H1 (cell line): Measurements from ENCODE around the gene PITPNC1. TPM values are rescaled to one million over a fixed set of nuclear protein-coding genes. Genes with fewer than 3 reads are reported as not detected.

Source experiments
- CTCF ChIA-PET: fragments of 300-600 bp; sonication (Branson Sonifier 250); formaldehyde crosslinking; loops from one replicate; lab custom pipeline; 2021; ENCODE audit not compliant: partially characterized antibody; lab: Charles Lee
- POLR2A ChIA-PET: fragments of 300-600 bp; sonication (Branson Sonifier 250); formaldehyde crosslinking; loops from one replicate; lab custom pipeline; 2021; ENCODE audit warnings: inconsistent platforms; ENCODE audit not compliant: partially characterized antibody; lab: Charles Lee
- DNase-seq, 2 experiments: peaks; one replicate each; pipeline versions ENCODE4 v3.0.0 to v3.0.0-alpha.2; 2010 to 2022; ENCODE audit warnings: low spot score in 2 of 2, low read depth in 1 of 2, mixed read lengths in 1 of 2
- FAIRE-seq: peaks from 2 replicates; lab custom pipeline; 2011; peaks lifted over from hg19 to GRCh38; lab: Jason Lieb, UNC
- H2AFZ ChIP-seq: 2 replicates; pipeline ENCODE4 v1.8.1; 2012; ENCODE audit warnings: low read length, inconsistent platforms
- H2AK5ac ChIP-seq: 2 replicates; pipeline ENCODE4 v1.6.1; 2013; ENCODE audit warnings: low read depth, low read length
- H2BK120ac ChIP-seq: replicated peaks from 2 replicates; pipeline ENCODE3; 2013; ENCODE audit warnings: low read depth, low read length, inconsistent platforms
- H2BK12ac ChIP-seq: 2 replicates; pipeline ENCODE4 v1.6.1; 2013; ENCODE audit warnings: low read depth, low read length
- H2BK15ac ChIP-seq: 2 replicates; pipeline ENCODE4 v1.6.1; 2013; ENCODE audit warnings: low read length
- H2BK20ac ChIP-seq: 2 replicates; pipeline ENCODE4 v1.6.1; 2013; ENCODE audit warnings: low read length
- H2BK5ac ChIP-seq: 2 replicates; pipeline ENCODE4 v1.6.1; 2013; ENCODE audit warnings: low read depth, low read length
- H3K14ac ChIP-seq: 2 replicates; pipeline ENCODE4 v1.6.1; 2013; ENCODE audit warnings: inconsistent platforms; ENCODE audit not compliant: insufficient read length
- H3K18ac ChIP-seq: 2 replicates; pipeline ENCODE4 v1.6.1; 2013; ENCODE audit warnings: low read length; ENCODE audit errors: extremely low read depth
- H3K23ac ChIP-seq: 2 replicates; pipeline ENCODE4 v1.6.1; 2013; ENCODE audit warnings: inconsistent platforms; ENCODE audit not compliant: insufficient read length
- H3K23me2 ChIP-seq: 2 replicates; pipeline ENCODE4 v1.6.1; 2013; ENCODE audit warnings: low read depth, low read length
- H3K27ac ChIP-seq: 2 replicates; pipeline ENCODE4 v1.6.1; 2011; ENCODE audit warnings: low read depth, low read length, inconsistent platforms
- H3K27me3 ChIP-seq, 4 experiments: replicated peaks in 1 of 4; 1 replicate in 1 of 4; 2 replicates in 3 of 4; pipeline versions ENCODE4 v1.6.1 to v1.8.1; 2011 to 2013; ENCODE audit warnings: low read length in 3 of 4, mild to moderate bottlenecking in 3 of 4, inconsistent platforms in 2 of 4, mixed read lengths in 2 of 4, moderate library complexity in 1 of 4; ENCODE audit not compliant: control insufficient read depth in 3 of 4, insufficient read depth in 3 of 4; ENCODE audit errors: extremely low read depth in 1 of 4
- H3K36me3 ChIP-seq, 4 experiments: 2 replicates each; pipeline versions ENCODE4 v1.6.1 to v1.8.1; 2011 to 2013; ENCODE audit warnings: mild to moderate bottlenecking in 4 of 4, low read length in 3 of 4, moderate library complexity in 2 of 4, control low read depth in 1 of 4, inconsistent platforms in 1 of 4; ENCODE audit not compliant: insufficient read depth in 4 of 4, control insufficient read depth in 2 of 4
- H3K4ac ChIP-seq: replicated peaks from 2 replicates; pipeline ENCODE3; 2013; ENCODE audit warnings: low read length, low read depth, mixed read lengths, inconsistent platforms; ENCODE audit not compliant: insufficient read length
- H3K4me1 ChIP-seq, 4 experiments: replicated peaks in 1 of 4; 1 replicate in 1 of 4; 2 replicates in 3 of 4; pipeline versions ENCODE4 v1.6.1 to v1.8.1; 2011 to 2013; ENCODE audit warnings: low read length in 3 of 4, inconsistent platforms in 2 of 4, mixed read lengths in 1 of 4; ENCODE audit not compliant: insufficient read depth in 4 of 4, control insufficient read depth in 3 of 4
- H3K4me2 ChIP-seq, 2 experiments: 2 replicates each; pipeline versions ENCODE4 v1.6.1 to v1.8.1; 2011 to 2013; ENCODE audit warnings: low read depth in 2 of 2, low read length in 2 of 2, control low read depth in 1 of 2, inconsistent platforms in 1 of 2, mild to moderate bottlenecking in 1 of 2; ENCODE audit not compliant: insufficient read depth in 1 of 2
- H3K4me3 ChIP-seq, 4 experiments: fragments of 200-600, 300-600 bp in 1 of 4; sonication (generic), shearing (Covaris generic), sonication (Bioruptor Twin) in 1 of 4; 2 replicates each; pipeline versions ENCODE4 v1.5.1 to v1.8.1; 2011 to 2016; ENCODE audit warnings: low read length in 4 of 4, low read depth in 3 of 4, control low read depth in 2 of 4, inconsistent platforms in 2 of 4, mild to moderate bottlenecking in 2 of 4, mixed read lengths in 1 of 4, moderate library complexity in 1 of 4; ENCODE audit not compliant: insufficient read depth in 2 of 4; ENCODE audit errors: extremely low read depth in 1 of 4
- H3K56ac ChIP-seq: replicated peaks from 2 replicates; pipeline ENCODE3; 2013; ENCODE audit warnings: low read depth, mild to moderate bottlenecking, mixed read lengths, low read length, inconsistent platforms; ENCODE audit not compliant: insufficient read length
- H3K79me1 ChIP-seq: 2 replicates; pipeline ENCODE4 v1.6.1; 2013; ENCODE audit warnings: low read depth, low read length, control low read depth
- H3K79me2 ChIP-seq, 2 experiments: 2 replicates each; pipeline versions ENCODE4 v1.6.1 to v1.8.1; 2012 to 2013; ENCODE audit warnings: low read length in 2 of 2, mild to moderate bottlenecking in 2 of 2, inconsistent platforms in 1 of 2; ENCODE audit not compliant: insufficient read depth in 2 of 2, control insufficient read depth in 1 of 2
- H3K9ac ChIP-seq, 4 experiments: replicated peaks in 1 of 4; 1 replicate in 1 of 4; 2 replicates in 3 of 4; pipeline versions ENCODE4 v1.6.1 to v1.8.1; 2011 to 2013; ENCODE audit warnings: low read depth in 3 of 4, low read length in 3 of 4, control low read depth in 2 of 4, mild to moderate bottlenecking in 2 of 4, moderate library complexity in 2 of 4, inconsistent platforms in 1 of 4; ENCODE audit errors: extremely low read depth in 1 of 4
- H3K9me3 ChIP-seq, 2 experiments: 2 replicates each; pipeline versions ENCODE4 v1.6.1 to v1.8.1; 2012 to 2013; ENCODE audit warnings: mild to moderate bottlenecking in 2 of 2, moderate library complexity in 2 of 2, control low read depth in 1 of 2, inconsistent platforms in 1 of 2, low read depth in 1 of 2, low read length in 1 of 2, mixed read lengths in 1 of 2; ENCODE audit not compliant: insufficient read depth in 2 of 2
- H4K20me1 ChIP-seq, 2 experiments: replicated peaks in 1 of 2; 2 replicates each; pipeline versions ENCODE3 to v1.8.1; 2011 to 2013; ENCODE audit warnings: inconsistent platforms in 2 of 2, low read length in 2 of 2, mild to moderate bottlenecking in 1 of 2; ENCODE audit not compliant: insufficient read depth in 2 of 2, control insufficient read depth in 1 of 2
- H4K5ac ChIP-seq: 2 replicates; pipeline ENCODE4 v1.6.1; 2013; ENCODE audit warnings: low read length, low read depth, mixed read lengths, inconsistent platforms; ENCODE audit not compliant: insufficient read length
- H4K8ac ChIP-seq: 2 replicates; pipeline ENCODE4 v1.8.0; 2013; ENCODE audit warnings: mild to moderate bottlenecking, moderate library complexity, low read length, inconsistent platforms; ENCODE audit not compliant: insufficient read depth; ENCODE audit errors: extremely low read depth
- H4K91ac ChIP-seq: replicated peaks from 2 replicates; pipeline ENCODE3; 2013; ENCODE audit warnings: low read length, mixed read lengths, inconsistent platforms; ENCODE audit not compliant: insufficient read length
- BCL11A ChIP-seq, 2 experiments: IDR thresholded peaks; one replicate each; pipeline ENCODE4 v1.6.1; 2011; ENCODE audit warnings: low read depth in 2 of 2, low read length in 2 of 2, mild to moderate bottlenecking in 2 of 2
- GABPA ChIP-seq: IDR thresholded peaks from 2 replicates; pipeline ENCODE4 v1.6.1; 2011; ENCODE audit warnings: mild to moderate bottlenecking, low read length, moderate library complexity, borderline replicate concordance; ENCODE audit not compliant: insufficient read depth
- SP1 ChIP-seq: IDR thresholded peaks from 2 replicates; pipeline ENCODE4 v1.6.1; 2011; ENCODE audit warnings: low read depth, low read length
- SUZ12 ChIP-seq: fragments of 200-600 bp; sonication (generic); IDR thresholded peaks from 2 replicates; pipeline ENCODE4 v1.6.1; 2012; ENCODE audit warnings: mild to moderate bottlenecking, inconsistent platforms, low read length, moderate library complexity, mixed read lengths
- YY1 ChIP-seq: IDR thresholded peaks from 2 replicates; pipeline ENCODE4 v1.6.1; 2011; ENCODE audit warnings: low read depth, mild to moderate bottlenecking, low read length
- WGBS, 2 experiments: shearing (Covaris generic) in 1 of 2; methylation state at CpG; one replicate each; pipeline versions ENCODE4 v1.1.6 to v1.1.7; 2013 to 2015; ENCODE audit warnings: low lambda C conversion rate in 2 of 2, mixed read lengths in 2 of 2, inconsistent platforms in 1 of 2, low coverage in 1 of 2, missing lambda C conversion rate in 1 of 2; ENCODE audit not compliant: insufficient replicate concordance in 2 of 2, insufficient coverage in 1 of 2, insufficient read length in 1 of 2; ENCODE audit errors: extremely low coverage in 1 of 2, missing lambda C conversion rate in 1 of 2; 5-methylcytosine and 5-hydroxymethylcytosine counted together
- polyA plus RNA-seq, 7 experiments: library from polyadenylated mRNA; depleted of rRNA in 3 of 7; stranded (reverse) in 5 of 7; unstranded in 2 of 7; fragments of >200 nt in 5 of 7; fragments of 200-250 nt in 2 of 7; gene quantifications; 1 replicate in 5 of 7; 2 replicates in 1 of 7; 4 replicates in 1 of 7; pipeline versions ENCODE4 v1.2.1 to v1.2.3, GENCODE V29; 2011 to 2013; ENCODE audit warnings: missing spikeins in 2 of 7, mixed read lengths in 2 of 7
- total RNA-seq: library from RNA; stranded (reverse); fragmentation: NEBNext Ultra II Directional; extraction: Animal tissue kit (Norgen Biotek cat#: 25700); gene quantifications from 2 replicates; pipeline ENCODE4 v1.2.1, GENCODE V29; 2021

The PITPNC1 gene
- total and polyA plus RNA-seq, 2 of the 8 experiments (the other 6 are each of a cell fraction or from before 2014, with no cell fraction given), result 17.6 to 54.7 TPM

DNA sequence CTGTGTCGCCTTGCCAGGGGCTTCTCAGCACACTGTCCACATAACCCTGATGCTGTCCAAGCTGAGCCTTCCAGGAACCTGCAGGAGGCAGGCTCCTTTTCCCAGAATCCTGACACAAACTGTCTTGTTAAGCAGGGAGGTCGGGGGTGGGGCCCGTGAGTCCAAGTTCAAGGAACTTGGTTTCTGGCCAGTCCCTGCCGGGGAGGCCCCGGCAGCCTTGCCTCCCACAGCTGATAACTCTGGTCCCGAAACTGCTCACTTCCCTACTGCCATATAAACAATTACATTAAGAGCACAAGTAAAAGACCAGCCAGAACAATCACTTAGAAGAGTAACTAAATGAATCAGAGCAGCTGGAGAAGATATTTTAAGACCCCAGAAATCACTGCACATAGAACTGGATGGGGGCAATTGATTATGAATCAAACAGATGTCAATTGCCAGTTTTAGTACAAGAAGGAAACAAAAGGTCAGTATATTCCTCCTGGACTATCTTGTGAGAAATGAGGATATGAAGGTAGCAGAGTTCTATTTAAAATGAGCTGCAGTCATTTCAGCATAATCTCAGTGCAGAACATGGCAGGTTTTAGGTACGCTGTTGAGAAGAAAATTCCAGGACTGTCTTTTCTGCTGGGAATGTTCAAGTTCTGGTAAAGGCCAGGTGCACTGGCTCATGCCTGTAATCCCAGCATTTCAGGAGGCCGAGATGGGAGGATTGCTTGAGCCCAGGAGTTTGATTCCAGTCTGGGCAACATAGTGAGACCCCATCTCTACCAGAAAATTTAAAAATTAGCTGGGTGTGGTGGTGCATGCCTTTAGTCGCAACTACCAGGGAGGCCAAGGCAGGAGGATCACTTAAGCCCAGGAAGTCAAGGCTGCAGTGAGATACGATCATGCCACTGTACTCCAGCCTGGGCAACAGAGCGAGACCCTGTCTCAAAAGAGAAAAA lies 169.8 kb downstream of the PITPNC1 start:
- ChIA-PET POLR2A (interaction anchor here (1.2 kb wide), 1 partner anchor 168 kb away, joined by 3 read pairs; no protein-coding TSS in a partner anchor), CTCF (interaction anchor here (0.7 to 1.8 kb wide), 5 partner anchors 12 to 160 kb away, joined by 3 to 10 read pairs (median 3); no protein-coding TSS in a partner anchor)
- Histone ChIP-seq H3K23ac (no peak overlapping the region), H3K79me2 (no peaks in the 10 kb centered on the region; a peak in 2 of 4 replicates), H3K14ac (no peak overlapping the region), H4K91ac (no peak overlapping the region), H3K4me3 (no peak overlapping the region), H4K5ac (no peak overlapping the region), H3K4me2 (no peak overlapping the region), H3K4ac (no peak overlapping the region), H3K27ac (no peak overlapping the region), H3K4me1 (peaks cover 0 to 3% (median 1%) of the 10 kb centered on the region in 4 experiments; a peak in 2 of 7 replicates), H4K20me1 (no peaks in the 10 kb centered on the region), H3K23me2 (no peaks in the 10 kb centered on the region), H2BK15ac (no peak overlapping the region), H3K56ac (no peak overlapping the region), H3K9ac (no peak overlapping the region), H3K27me3 (no peaks in the 10 kb centered on the region), H2BK120ac (no peak overlapping the region), H3K9me3 (no peaks in the 10 kb centered on the region), H4K8ac (no peak overlapping the region), H2AFZ (no peak overlapping the region), H3K79me1 (no peaks in the 10 kb centered on the region), H3K36me3 (no peaks in the 10 kb centered on the region), H2BK12ac (no peak overlapping the region), H2BK20ac (no peak overlapping the region), H2AK5ac (no peak overlapping the region), H3K18ac (no peak overlapping the region), H2BK5ac (no peak overlapping the region)
- DNase-seq (no peak), FAIRE-seq (no peak)
- WGBS, 2 experiments, result 91% methylated on average over 11 of the region's 11 CpGs; no CpG with 5 or more reads in 1 of the 2 experiments
- no peak for TF ChIP-seq YY1
- no peak for TF ChIP-seq GABPA
- TF ChIP-seq BCL11A (IDR thresholded peaks at IDR 0.05; ENCODE audit: low read depth in 2 of 2, low read length in 2 of 2), result no peak
- TF ChIP-seq SP1, result no peak
- TF ChIP-seq SUZ12, result no peak
